MG63 (cell line): ENCODE results near the gene CACNA1C. TPM values are rescaled to one million over a fixed set of nuclear protein-coding genes. Genes with fewer than 3 reads are reported as not detected.

Experiments used
- DNase-seq: peaks from one replicate; pipeline ENCODE4 v3.0.0-alpha.2; 2020
- H3K27me3 ChIP-seq: fragments of 250-450 bp; sonication (Bioruptor Pico); 2 replicates; pipeline ENCODE4 v1.5.1; 2020; ENCODE audit warnings: mild to moderate bottlenecking, moderate library complexity
- H3K36me3 ChIP-seq: fragments of 250-450 bp; sonication (Bioruptor Pico); 2 replicates; pipeline ENCODE4 v1.5.1; 2020; ENCODE audit warnings: mild to moderate bottlenecking, moderate library complexity
- H3K4me3 ChIP-seq: fragments of 250-450 bp; sonication (Bioruptor Pico); 2 replicates; pipeline ENCODE4 v1.5.1; 2020; ENCODE audit warnings: mild to moderate bottlenecking, moderate library complexity
- H3K9me3 ChIP-seq: fragments of 250-450 bp; sonication (Bioruptor Pico); 2 replicates; pipeline ENCODE4 v1.5.1; 2020; ENCODE audit warnings: mild to moderate bottlenecking, moderate library complexity
- total RNA-seq: library from RNA; depleted of rRNA; stranded (reverse); fragments of >200 nt; shearing (Covaris generic); gene quantifications from 2 replicates; pipeline ENCODE4 v1.2.3, GENCODE V29; 2014; ENCODE audit warnings: low replicate concordance

The CACNA1C gene
- total RNA-seq, 1 experiment from 2014 or later = 1.4 TPM

DNA sequence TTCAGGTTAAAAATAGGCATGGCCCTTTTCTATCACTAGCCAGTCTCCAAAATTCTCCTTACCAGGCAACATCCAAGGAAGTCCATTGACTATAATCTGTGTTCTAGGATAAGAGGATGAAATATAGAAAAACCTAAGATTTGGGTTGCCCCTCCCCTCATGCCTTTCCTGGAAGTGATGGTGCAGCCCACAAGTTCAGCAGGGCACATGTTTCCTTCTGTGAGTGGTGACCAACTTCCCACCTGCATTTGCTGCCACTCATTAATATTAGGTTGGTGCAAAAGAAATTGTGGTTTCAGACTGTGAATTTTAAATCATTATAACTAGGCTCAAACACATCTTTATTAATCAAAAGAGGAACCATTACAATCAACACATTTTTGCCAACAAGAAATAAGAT, 491.4 kb downstream of the CACNA1C start:
- Histone ChIP-seq H3K27me3 (no peaks in the 10 kb centered on the region), H3K9me3 (no peaks in the 10 kb centered on the region)
- DNase-seq = no peak

GRCh38 chr12:2547273-2548044, 494.7 kb downstream of the CACNA1C start:
- Histone ChIP-seq H3K27me3 (no peaks in the 10 kb centered on the region), H3K4me3 (no peak overlapping the region), H3K9me3 (no peaks in the 10 kb centered on the region), H3K36me3 (no peaks in the 10 kb centered on the region)
- DNase-seq = no peak

More for the DNA sequence above, 491.4 kb downstream of the CACNA1C start:
- H3K4me3 ChIP-seq = no peak overlapping the region
- H3K36me3 ChIP-seq = no peaks in the 10 kb centered on the region

- Histone ChIP-seq H3K36me3 (no peaks in the 10 kb centered on the region), H3K27me3 (no peaks in the 10 kb centered on the region), H3K9me3 (no peaks in the 10 kb centered on the region), H3K4me3 (no peak overlapping the region)
- no peak for DNase-seq
Observed at GRCh38 chr12:2548081-2548480, 495.3 kb downstream of the CACNA1C start.

GRCh38 chr12:2550561-2551411, 498.0 kb downstream of the CACNA1C start:
- no peaks in the 10 kb centered on the region for H3K9me3 ChIP-seq
- DNase-seq = no peak
- no peaks in the 10 kb centered on the region for H3K36me3 ChIP-seq
- no peak overlapping the region for H3K4me3 ChIP-seq
- H3K27me3 ChIP-seq = no peaks in the 10 kb centered on the region

DNA sequence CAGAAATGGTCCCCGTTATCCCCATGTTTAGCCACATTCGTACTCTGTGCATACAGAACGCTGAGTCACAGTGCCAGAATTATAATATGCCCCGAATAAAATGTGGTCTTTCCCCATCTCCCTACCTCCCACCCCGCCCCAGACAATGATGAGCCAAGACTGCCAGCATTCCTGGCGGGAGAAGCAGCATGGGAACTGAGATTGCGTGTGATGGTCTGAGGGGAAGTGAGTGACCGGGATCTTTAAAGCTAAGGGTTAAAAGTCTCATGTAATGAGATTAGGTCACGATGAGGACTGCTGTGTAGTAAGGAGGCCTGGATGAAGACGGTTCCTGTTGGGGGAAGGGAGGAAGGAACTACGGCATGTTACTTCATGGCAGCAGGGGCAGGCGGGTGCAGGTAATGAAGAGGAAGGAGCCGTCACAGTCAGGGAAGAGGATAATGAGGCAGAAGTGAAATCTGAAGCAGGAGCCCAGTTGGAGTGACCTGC, 498.7 kb downstream of the CACNA1C start:
- H3K4me3 ChIP-seq = no peak overlapping the region
- H3K9me3 ChIP-seq = no peaks in the 10 kb centered on the region
- H3K36me3 ChIP-seq = no peaks in the 10 kb centered on the region
- DNase-seq = no peak
- H3K27me3 ChIP-seq = no peaks in the 10 kb centered on the region

- no peak for DNase-seq
- no peak overlapping the region for H3K4me3 ChIP-seq
- no peaks in the 10 kb centered on the region for H3K27me3 ChIP-seq
- H3K36me3 ChIP-seq = no peaks in the 10 kb centered on the region
- no peaks in the 10 kb centered on the region for H3K9me3 ChIP-seq
Observed at GRCh38 chr12:2552000-2552756, 499.4 kb downstream of the CACNA1C start.

- DNase-seq = peak; percentile 9
- H3K9me3 ChIP-seq = no peaks in the 10 kb centered on the region
- no peak overlapping the region for H3K4me3 ChIP-seq
- H3K36me3 ChIP-seq = no peaks in the 10 kb centered on the region
- no peaks in the 10 kb centered on the region for H3K27me3 ChIP-seq
Observed at GRCh38 chr12:2553388-2554126, 500.8 kb downstream of the CACNA1C start.

- no peak for DNase-seq
- Histone ChIP-seq H3K4me3 (no peak overlapping the region), H3K36me3 (no peaks in the 10 kb centered on the region), H3K27me3 (no peaks in the 10 kb centered on the region), H3K9me3 (no peaks in the 10 kb centered on the region)
Observed at GRCh38 chr12:2555487-2556082, 502.8 kb downstream of the CACNA1C start.

DNA sequence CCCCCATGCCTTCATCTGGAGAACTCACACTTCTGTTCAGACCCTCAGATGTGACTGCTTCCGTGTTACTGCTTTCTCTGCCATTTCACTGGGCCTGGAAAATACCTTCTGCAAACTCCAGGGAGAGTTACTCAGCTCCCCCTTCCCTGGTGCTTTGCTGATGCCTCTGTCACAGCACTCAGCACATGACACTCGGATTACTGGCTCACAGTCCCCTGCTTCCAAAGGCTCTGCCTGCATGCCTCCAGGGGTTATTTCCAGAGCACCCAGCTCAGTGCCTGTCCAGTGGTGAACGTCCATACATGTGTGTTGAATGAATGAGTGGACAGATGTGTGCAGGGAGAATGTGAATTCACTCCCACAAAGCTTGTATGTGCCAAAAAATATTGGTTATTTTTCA, 504.8 kb downstream of the CACNA1C start:
- DNase-seq = no peak
- H3K36me3 ChIP-seq = no peaks in the 10 kb centered on the region
- no peak overlapping the region for H3K4me3 ChIP-seq
- H3K9me3 ChIP-seq = no peaks in the 10 kb centered on the region
- H3K27me3 ChIP-seq = no peaks in the 10 kb centered on the region

DNA sequence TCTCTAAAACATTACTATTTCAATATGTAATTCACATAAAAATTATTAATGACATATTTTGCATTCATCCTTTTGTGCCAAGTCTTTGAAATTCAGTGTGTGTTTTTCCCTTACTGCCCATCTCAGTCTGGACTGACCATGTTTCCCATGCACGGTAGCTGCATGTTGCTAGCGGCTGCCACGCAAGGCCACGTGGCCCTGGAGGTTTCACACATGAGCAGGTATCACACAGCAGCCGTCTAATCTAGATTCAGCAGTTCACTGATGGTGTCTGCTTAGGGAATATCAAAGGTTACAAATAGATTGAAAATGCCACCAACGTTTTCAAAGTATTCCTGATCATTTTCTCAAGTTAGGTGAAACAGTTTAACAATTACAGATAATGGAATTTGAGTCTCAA, 507.1 kb downstream of the CACNA1C start:
- DNase-seq = no peak
- H3K27me3 ChIP-seq = no peaks in the 10 kb centered on the region
- no peaks in the 10 kb centered on the region for H3K9me3 ChIP-seq
- H3K36me3 ChIP-seq = no peaks in the 10 kb centered on the region
- H3K4me3 ChIP-seq = no peak overlapping the region

DNA sequence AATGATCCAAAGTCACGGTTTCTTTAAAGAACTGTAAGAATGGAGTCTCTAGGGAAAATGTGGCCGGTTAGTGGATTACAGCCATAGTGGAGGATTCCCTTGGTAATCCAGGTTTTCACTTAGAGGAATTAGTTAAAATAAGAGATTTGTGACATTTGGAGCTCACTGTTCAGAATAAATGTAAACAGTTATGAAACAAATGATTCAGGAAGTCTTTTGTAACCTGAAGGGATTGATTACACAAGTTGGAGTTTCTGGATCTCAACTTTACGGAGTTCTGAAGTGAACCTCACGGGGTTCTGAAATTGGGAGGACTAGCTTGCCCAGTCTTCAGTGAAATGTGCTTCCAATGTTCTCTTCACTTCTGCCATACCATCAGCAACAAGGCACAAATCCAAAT, 507.6 kb downstream of the CACNA1C start:
- Histone ChIP-seq H3K27me3 (no peaks in the 10 kb centered on the region), H3K4me3 (no peak overlapping the region), H3K9me3 (no peaks in the 10 kb centered on the region), H3K36me3 (no peaks in the 10 kb centered on the region)
- no peak for DNase-seq

DNA sequence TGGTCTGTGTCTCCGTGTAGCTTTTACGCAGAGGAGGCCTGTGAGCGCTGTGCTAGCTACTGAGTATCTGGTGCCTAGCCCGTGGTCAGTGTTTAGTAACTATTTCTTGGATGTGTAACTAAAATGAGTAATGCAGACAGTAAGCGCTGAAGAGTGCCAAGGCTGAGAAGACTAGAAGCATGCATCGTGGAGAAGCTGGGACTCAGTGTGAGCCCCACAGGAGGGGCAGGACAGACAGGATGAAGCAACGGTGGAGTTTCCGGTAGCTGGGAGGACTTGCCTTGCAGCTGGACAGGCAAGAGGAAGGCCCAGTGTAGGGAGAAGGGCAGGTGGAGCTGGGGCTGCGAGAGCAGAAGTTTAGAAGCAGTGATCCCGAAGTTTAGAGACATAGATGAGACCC, 508.6 kb downstream of the CACNA1C start:
- Histone ChIP-seq H3K9me3 (no peaks in the 10 kb centered on the region), H3K36me3 (no peaks in the 10 kb centered on the region), H3K4me3 (no peak overlapping the region), H3K27me3 (no peaks in the 10 kb centered on the region)
- DNase-seq = peak; percentile 58

GRCh38 chr12:2562400-2562799, 509.6 kb downstream of the CACNA1C start:
- Histone ChIP-seq H3K36me3 (no peaks in the 10 kb centered on the region), H3K27me3 (no peaks in the 10 kb centered on the region), H3K9me3 (no peaks in the 10 kb centered on the region), H3K4me3 (no peak overlapping the region)
- no peak for DNase-seq

DNA sequence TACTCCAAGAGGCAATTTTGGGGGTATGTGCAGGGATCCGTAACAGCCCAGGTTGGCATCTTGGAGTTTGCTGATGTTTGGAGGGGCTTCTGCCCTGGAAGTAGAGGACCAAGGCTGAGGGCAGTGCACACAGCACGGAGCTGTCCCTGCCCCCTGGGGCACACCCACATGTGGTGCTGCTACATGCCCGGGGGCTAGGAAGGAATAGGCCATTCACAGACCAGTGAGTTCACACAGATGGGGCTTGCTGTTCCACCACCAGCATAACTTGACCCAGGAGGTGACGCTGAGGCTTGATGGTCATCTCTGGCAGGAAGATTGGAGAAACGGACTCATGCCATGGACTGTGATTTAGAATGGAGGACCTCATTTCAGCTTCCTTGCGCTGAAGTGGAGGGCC, 510.9 kb downstream of the CACNA1C start:
- H3K9me3 ChIP-seq = no peaks in the 10 kb centered on the region
- DNase-seq = no peak
- no peak overlapping the region for H3K4me3 ChIP-seq

GRCh38 chr12:2566161-2566560, 513.4 kb downstream of the CACNA1C start:
- Histone ChIP-seq H3K4me3 (no peak overlapping the region), H3K27me3 (no peaks in the 10 kb centered on the region), H3K9me3 (no peaks in the 10 kb centered on the region), H3K36me3 (no peaks in the 10 kb centered on the region)
- no peak for DNase-seq

More for the DNA sequence above, 510.9 kb downstream of the CACNA1C start:
- Histone ChIP-seq H3K27me3 (no peaks in the 10 kb centered on the region), H3K36me3 (no peaks in the 10 kb centered on the region)

DNA sequence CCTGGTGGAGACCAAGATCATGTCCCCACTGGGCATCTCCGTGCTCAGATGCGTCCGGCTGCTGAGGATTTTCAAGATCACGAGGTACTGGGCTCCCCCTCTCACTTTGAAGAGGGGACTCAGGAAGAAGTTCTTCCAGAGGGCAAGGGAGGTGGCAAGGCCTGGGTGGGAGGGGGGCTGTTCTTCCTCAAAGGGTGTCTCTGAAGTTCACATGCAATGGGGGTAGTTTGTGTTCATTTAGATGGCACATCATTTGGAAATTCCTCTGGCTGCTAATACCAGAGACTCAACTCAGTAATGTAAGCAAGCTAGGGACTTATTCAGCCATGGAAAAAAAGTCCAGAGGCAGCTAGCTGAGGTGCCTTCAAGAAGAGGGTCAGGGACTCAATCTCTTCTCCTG, 514.9 kb downstream of the CACNA1C start:
- Histone ChIP-seq H3K9me3 (no peaks in the 10 kb centered on the region), H3K4me3 (no peak overlapping the region), H3K36me3 (no peaks in the 10 kb centered on the region)

More for the DNA sequence above, 514.9 kb downstream of the CACNA1C start:
- no peak for DNase-seq
- H3K27me3 ChIP-seq = no peaks in the 10 kb centered on the region
